C1 segment of cervical spinal cord (tissue), 14 donors: ENCODE data around the gene CHD9.
"Not testable (repeated sequence)": the region's sequence is repeated elsewhere in the genome, so short reads cannot be mapped to it uniquely, and the experiment has no call there.

Source experiments
- DNase-seq, 14 donors: peaks; one replicate each; lab custom pipeline; 2025; lab: John Stamatoyannopoulos, UW

CHD9 gene

GRCh38 chr16:53054670-53055485 lies at the start of gene CHD9:
CHD9 (plus strand) TSS chr16:53054991; CDS start chr16:53156090, 101,099 bp downstream.
- DNase-seq: peak in 13 of 14 donors; percentile 76 to 94 (median 80)

GRCh38 chr16:53007095-53007494 lies 47.7 kb upstream of the CHD9 start:
- DNase-seq: no peak

GRCh38 chr16:53014287-53014686 lies 40.5 kb upstream of the CHD9 start:
- DNase-seq: no peak

- no peak for DNase-seq
Observed at GRCh38 chr16:53018834-53019416, 35.9 kb upstream of the CHD9 start.

- peak in 5 of 14 donors; percentile 0 to 12 (median 8) for DNase-seq
Observed at GRCh38 chr16:53022374-53022773, 32.4 kb upstream of the CHD9 start.

- DNase-seq: no peak
Observed at GRCh38 chr16:53024045-53024444, 30.7 kb upstream of the CHD9 start.

GRCh38 chr16:53029971-53030370 lies 24.8 kb upstream of the CHD9 start:
- no peak for DNase-seq

- no peak for DNase-seq
Observed at GRCh38 chr16:53031323-53031942, 23.4 kb upstream of the CHD9 start.

GRCh38 chr16:53034306-53034705 lies 20.5 kb upstream of the CHD9 start:
- no peak for DNase-seq

GRCh38 chr16:53035176-53035942 lies 19.4 kb upstream of the CHD9 start:
- no peak for DNase-seq

GRCh38 chr16:53036066-53036465 lies 18.7 kb upstream of the CHD9 start:
- no peak for DNase-seq

- DNase-seq: not testable (repeated sequence)
Observed at GRCh38 chr16:53036711-53037110, 18.1 kb upstream of the CHD9 start.

GRCh38 chr16:53040788-53041187 lies 14.0 kb upstream of the CHD9 start:
- no peak for DNase-seq

- peak in 1 of 14 donors; percentile 8 for DNase-seq
Observed at GRCh38 chr16:53041320-53042051, 13.3 kb upstream of the CHD9 start.

GRCh38 chr16:53042235-53042701 lies 12.5 kb upstream of the CHD9 start:
- DNase-seq: no peak

GRCh38 chr16:53043428-53043831 lies 11.4 kb upstream of the CHD9 start:
- no peak for DNase-seq

GRCh38 chr16:53043986-53044601 lies 10.7 kb upstream of the CHD9 start:
- no peak for DNase-seq

- no peak for DNase-seq
Observed at GRCh38 chr16:53045341-53046220, 9.2 kb upstream of the CHD9 start.

- not testable (repeated sequence) for DNase-seq
Observed at GRCh38 chr16:53047515-53047914, 7.3 kb upstream of the CHD9 start.
